CD14-positive monocyte (primary cell): Measurements from ENCODE around the gene CD38. TPM values are rescaled to one million over a fixed set of nuclear protein-coding genes. Genes with fewer than 3 reads are reported as not detected.
A peak's percentile ranks its signal among the peaks of the same experiment; 100 is the strongest.

ENCODE experiments used
- DNase-seq, 3 donors: peaks; one replicate each; pipeline ENCODE4 v3.0.0-alpha.2; 2011 to 2022
- H2AFZ ChIP-seq: 2 replicates; pipeline ENCODE4 v1.6.0; 2012; ENCODE audit warnings: mild to moderate bottlenecking, low read depth, low read length, inconsistent platforms; ENCODE audit not compliant: insufficient read depth, poor library complexity, severe bottlenecking
- H3K27ac ChIP-seq, 2 donors: 1 replicate in 1 of 2; 2 replicates in 1 of 2; pipeline ENCODE4 v1.5.1; 2012 to 2013; ENCODE audit warnings: low read length in 2 of 2, control low read depth in 1 of 2, inconsistent platforms in 1 of 2, low read depth in 1 of 2, mild to moderate bottlenecking in 1 of 2
- H3K27me3 ChIP-seq, 2 donors: one replicate each; pipeline versions ENCODE4 v1.6.0 to v1.6.1; 2011 to 2013; ENCODE audit warnings: low read length in 2 of 2; ENCODE audit not compliant: control insufficient read depth in 2 of 2, insufficient read depth in 2 of 2
- H3K36me3 ChIP-seq, 2 donors: replicated peaks in 1 of 2; 1 replicate in 1 of 2; 2 replicates in 1 of 2; pipeline versions ENCODE4 v1.5.1 to v1.6.1; 2012 to 2013; ENCODE audit warnings: low read length in 2 of 2, control low read depth in 1 of 2, inconsistent platforms in 1 of 2, mild to moderate bottlenecking in 1 of 2; ENCODE audit not compliant: insufficient read depth in 2 of 2, control insufficient read depth in 1 of 2
- H3K4me1 ChIP-seq, 2 donors: 1 replicate in 1 of 2; 2 replicates in 1 of 2; pipeline versions ENCODE4 v1.5.1 to v1.6.1; 2012 to 2013; ENCODE audit warnings: low read length in 2 of 2, control low read depth in 1 of 2, inconsistent platforms in 1 of 2, mild to moderate bottlenecking in 1 of 2, moderate library complexity in 1 of 2; ENCODE audit not compliant: insufficient read depth in 2 of 2, control insufficient read depth in 1 of 2
- H3K4me2 ChIP-seq: replicated peaks from 2 replicates; pipeline ENCODE3; 2012; ENCODE audit warnings: low read length, moderate library complexity, mild to moderate bottlenecking; ENCODE audit not compliant: poor library complexity, severe bottlenecking; ENCODE audit errors: extremely low read depth
- H3K4me3 ChIP-seq, 3 experiments: fragments of 200-600 bp in 1 of 3; sonication (generic) in 1 of 3; replicated peaks in 1 of 3; 1 replicate in 2 of 3; 2 replicates in 1 of 3; pipeline ENCODE4 v1.5.1; 2011 to 2013; ENCODE audit warnings: low read length in 3 of 3, mild to moderate bottlenecking in 3 of 3, control low read depth in 2 of 3, low read depth in 2 of 3, inconsistent platforms in 1 of 3, moderate library complexity in 1 of 3
- H3K79me2 ChIP-seq: 2 replicates; pipeline ENCODE4 v1.6.0; 2012; ENCODE audit warnings: mild to moderate bottlenecking, control low read depth, inconsistent platforms, low read length, moderate library complexity; ENCODE audit not compliant: insufficient read depth
- H3K9ac ChIP-seq: 2 replicates; pipeline ENCODE4 v1.6.0; 2017; ENCODE audit warnings: low read length, mild to moderate bottlenecking; ENCODE audit not compliant: insufficient read depth, poor library complexity, severe bottlenecking
- H3K9me3 ChIP-seq, 2 donors: replicated peaks in 1 of 2; 1 replicate in 1 of 2; 2 replicates in 1 of 2; pipeline versions ENCODE4 v1.5.1 to v1.6.1; 2012 to 2013; ENCODE audit warnings: low read length in 2 of 2, control low read depth in 1 of 2; ENCODE audit not compliant: control insufficient read depth in 1 of 2, insufficient read depth in 1 of 2
- H4K20me1 ChIP-seq: 2 replicates; pipeline ENCODE4 v1.6.0; 2012; ENCODE audit warnings: mild to moderate bottlenecking, low read length, control low read depth, moderate library complexity; ENCODE audit not compliant: insufficient read depth
- H3K27ac Mint-ChIP-seq, 7 donors: one replicate each; pipeline ENCODE4 v1.8.0; 2020; ENCODE audit warnings: mild to moderate bottlenecking in 7 of 7, mixed read lengths in 7 of 7, moderate library complexity in 6 of 7, inconsistent platforms in 2 of 7
- H3K27me3 Mint-ChIP-seq, 3 donors: one replicate each; pipeline ENCODE4 v1.8.0; 2021 to 2022; ENCODE audit warnings: low read depth in 3 of 3, mild to moderate bottlenecking in 3 of 3, mixed read lengths in 3 of 3, moderate library complexity in 3 of 3, inconsistent platforms in 1 of 3
- H3K36me3 Mint-ChIP-seq, 2 donors: one replicate each; pipeline ENCODE4 v1.8.0; 2020; ENCODE audit warnings: mixed read lengths in 2 of 2, inconsistent platforms in 1 of 2, mild to moderate bottlenecking in 1 of 2
- H3K4me1 Mint-ChIP-seq: one replicate; pipeline ENCODE4 v1.8.0; 2020; ENCODE audit warnings: mild to moderate bottlenecking, mixed read lengths
- H3K4me3 Mint-ChIP-seq, 2 donors: one replicate each; pipeline ENCODE4 v1.8.0; 2020; ENCODE audit warnings: mild to moderate bottlenecking in 2 of 2, mixed read lengths in 2 of 2, moderate library complexity in 1 of 2
- H3K9me3 Mint-ChIP-seq, 7 donors: one replicate each; pipeline ENCODE4 v1.8.0; 2020 to 2022; ENCODE audit warnings: mixed read lengths in 7 of 7, mild to moderate bottlenecking in 6 of 7, moderate library complexity in 6 of 7, inconsistent platforms in 2 of 7
- CTCF ChIP-seq: fragments of 200-600 bp; IDR thresholded peaks from one replicate; pipeline ENCODE4 v1.8.0; 2022; ENCODE audit warnings: antibody characterized with exemption, mild to moderate bottlenecking
- whole genome bisulfite sequencing: methylation state at CpG from one replicate; pipeline ENCODE4 v1.1.5; 2013; ENCODE audit warnings: missing lambda C conversion rate; ENCODE audit not compliant: insufficient coverage; 5-methylcytosine and 5-hydroxymethylcytosine counted together
- intact Hi-C, 2 donors: fragments of 100-400 bp; cut with micrococcal nuclease; formaldehyde crosslinking; loops; one replicate each; pipeline versions ENCODE4 v1.15.0 to v1.15.1; 2023
- polyA plus RNA-seq, 3 donors: library from polyadenylated mRNA; depleted of rRNA in 1 of 3; unstranded in 2 of 3; stranded (reverse) in 1 of 3; fragments of 300-500 nt in 2 of 3; fragments of >200 nt in 1 of 3; fragmentation: Illumina TruSeq in 2 of 3; gene quantifications; 1 replicate in 2 of 3; 2 replicates in 1 of 3; pipeline ENCODE4 v1.2.3, GENCODE V29; 2012 to 2021

CD38 gene
- polyA plus RNA-seq, 3 donors, result 2.3 to 4.4 (median 3.0) TPM

GRCh38 chr4:15882675-15883086 lies 104.6 kb downstream of the CD38 start:
- no peaks in the 10 kb centered on the region for H3K4me1 ChIP-seq
- Mint-ChIP-seq H3K36me3 (peaks cover 0 to 3% of the 10 kb centered on the region in 2 donors), H3K9me3 (peaks cover 5 to 8% (median 5%) of the 10 kb centered on the region in 7 donors), H3K27ac (no peak overlapping the region), H3K27me3 (peaks cover 0 to 3% (median 3%) of the 10 kb centered on the region in 3 donors), H3K4me3 (no peak overlapping the region), H3K4me1 (peaks cover 2% of the 10 kb centered on the region)
- H3K4me3 ChIP-seq, result no peak overlapping the region
- DNase-seq, result peak; percentile 54 to 78 (median 75)
- H4K20me1 ChIP-seq, result no peaks in the 10 kb centered on the region
- peaks cover 0 to 5% of the 10 kb centered on the region in 2 donors for H3K9me3 ChIP-seq
- no peak overlapping the region for H3K4me2 ChIP-seq
- no CpG with 5 or more reads among the region's 1 CpG for WGBS
- H3K9ac ChIP-seq, result no peak overlapping the region
- H3K27me3 ChIP-seq, result no peaks in the 10 kb centered on the region
- no peak overlapping the region for H2AFZ ChIP-seq
- no peaks in the 10 kb centered on the region for H3K79me2 ChIP-seq
- no peaks in the 10 kb centered on the region for H3K36me3 ChIP-seq
- no peak overlapping the region for H3K27ac ChIP-seq
- peak; percentile 91 for TF ChIP-seq CTCF
- intact Hi-C loops, result loop anchor here (1.0 to 10.0 kb wide), 5 partner anchors 74 to 118 kb away; no protein-coding TSS in a partner anchor

GRCh38 chr4:15883610-15884243 lies 105.6 kb downstream of the CD38 start:
- Mint-ChIP-seq H3K4me3 (no peak overlapping the region), H3K27me3 (peaks cover 0 to 3% (median 3%) of the 10 kb centered on the region in 3 donors), H3K36me3 (no peaks in the 10 kb centered on the region), H3K4me1 (peaks cover 7% of the 10 kb centered on the region), H3K27ac (peak overlapping the region in 2 of 7 donors; percentile 27 to 41), H3K9me3 (peaks cover 0 to 5% (median 0%) of the 10 kb centered on the region in 7 donors)
- Histone ChIP-seq H3K4me3 (no peak overlapping the region), H2AFZ (no peak overlapping the region), H3K36me3 (no peaks in the 10 kb centered on the region), H3K27me3 (no peaks in the 10 kb centered on the region), H3K9ac (no peak overlapping the region), H3K4me1 (no peaks in the 10 kb centered on the region), H3K4me2 (no peak overlapping the region), H3K79me2 (no peaks in the 10 kb centered on the region), H3K27ac (no peak overlapping the region), H3K9me3 (peaks cover 0 to 4% of the 10 kb centered on the region in 2 donors), H4K20me1 (no peaks in the 10 kb centered on the region)
- intact Hi-C loops, result loop anchor here (2.0 to 10.0 kb wide), 4 partner anchors 74 to 117 kb away; no protein-coding TSS in a partner anchor
- no peak for TF ChIP-seq CTCF
- no peak for DNase-seq
- 100% methylated on average over 4 of the region's 4 CpGs for WGBS
